Measurements from ENCODE around the gene ELP4. TPM values are rescaled to one million over a fixed set of nuclear protein-coding genes. Genes with fewer than 3 reads are reported as not detected.
A peak's percentile ranks its signal among the peaks of the same experiment; 100 is the strongest.

Gene ELP4
- total RNA-seq, 1 donor from 2014 or later: 147 TPM

GRCh38 chr11:31786996-31787685 lies 277.6 kb downstream of the ELP4 start:
- H3K27ac ChIP-seq: peak overlapping the region; percentile 66
- Mint-ChIP-seq H3K36me3 (peaks cover 22% of the 10 kb centered on the region), H3K4me3 (no peak overlapping the region), H3K27ac (peak overlapping the region; percentile 64), H3K9me3 (no peaks in the 10 kb centered on the region), H3K4me1 (peaks cover 58% of the 10 kb centered on the region), H3K27me3 (ENCODE audit: insufficient read depth, low read depth) (no peaks in the 10 kb centered on the region)
- H3K36me3 ChIP-seq: peaks cover 32% of the 10 kb centered on the region
- no peak overlapping the region for H3K9ac ChIP-seq
- no peaks in the 10 kb centered on the region for H3K27me3 ChIP-seq
- peaks cover 40% of the 10 kb centered on the region for H3K4me1 ChIP-seq
- TF ChIP-seq CTCF (IDR thresholded peaks at IDR 0.05): no peak
- TF ChIP-seq EZH2 (IDR thresholded peaks at IDR 0.05): no peak
- no peak for TF ChIP-seq EZH2phosphoT487 (IDR thresholded peaks at IDR 0.05)
- H3K9me3 ChIP-seq (ENCODE audit: low read depth): no peaks in the 10 kb centered on the region
- DNase-seq (ENCODE audit: low spot score): peak; percentile 29
- H4K20me1 ChIP-seq (ENCODE audit: low read depth): peaks cover 9% of the 10 kb centered on the region
- peak overlapping the region; percentile 54 for H3K4me2 ChIP-seq
- H2AFZ ChIP-seq (replicated peaks): no peak overlapping the region
- peaks cover 87% of the 10 kb centered on the region for H3F3A ChIP-seq (ENCODE audit: low read depth)
- no peaks in the 10 kb centered on the region for H3K79me2 ChIP-seq (ENCODE audit: low read depth)
- H3K4me3 ChIP-seq: no peak overlapping the region

- peak overlapping the region; percentile 38 for H3K4me3 Mint-ChIP-seq
Measured at GRCh38 chr11:31788085-31788484, 278.5 kb downstream of the ELP4 start.

GRCh38 chr11:31790649-31791048 lies 281.1 kb downstream of the ELP4 start:
- Mint-ChIP-seq H3K27ac (no peak overlapping the region), H3K4me1 (peaks cover 59% of the 10 kb centered on the region), H3K9me3 (no peaks in the 10 kb centered on the region), H3K4me3 (no peak overlapping the region), H3K36me3 (peaks cover 47% of the 10 kb centered on the region), H3K27me3 (ENCODE audit: insufficient read depth, low read depth) (peaks cover 2% of the 10 kb centered on the region)
- Histone ChIP-seq H3K36me3 (peaks cover 53% of the 10 kb centered on the region), H3K79me2 (ENCODE audit: low read depth) (peaks cover 10% of the 10 kb centered on the region), H3K27me3 (no peaks in the 10 kb centered on the region), H2AFZ (replicated peaks) (no peak overlapping the region), H3K4me1 (peaks cover 39% of the 10 kb centered on the region), H3K4me2 (no peak overlapping the region), H3K9ac (no peak overlapping the region), H3K27ac (no peak overlapping the region), H3K4me3 (no peak overlapping the region), H3K9me3 (ENCODE audit: low read depth) (no peaks in the 10 kb centered on the region), H4K20me1 (ENCODE audit: low read depth) (peaks cover 29% of the 10 kb centered on the region), H3F3A (ENCODE audit: low read depth) (peaks cover 89% of the 10 kb centered on the region)
- TF ChIP-seq EZH2phosphoT487 (IDR thresholded peaks at IDR 0.05) (no peak), EZH2 (IDR thresholded peaks at IDR 0.05) (no peak), CTCF (IDR thresholded peaks at IDR 0.05) (no peak)
- no peak for DNase-seq (ENCODE audit: low spot score)

More at GRCh38 chr11:31788085-31788484, 278.5 kb downstream of the ELP4 start:
- Histone ChIP-seq H3K9ac (no peak overlapping the region), H3K4me3 (no peak overlapping the region), H3K36me3 (peaks cover 37% of the 10 kb centered on the region), H3K4me1 (peaks cover 31% of the 10 kb centered on the region), H3K27ac (peak overlapping the region; percentile 66), H3K27me3 (no peaks in the 10 kb centered on the region), H3K9me3 (ENCODE audit: low read depth) (no peaks in the 10 kb centered on the region), H3K4me2 (peak overlapping the region; percentile 54), H3F3A (ENCODE audit: low read depth) (peaks cover 88% of the 10 kb centered on the region), H4K20me1 (ENCODE audit: low read depth) (peaks cover 13% of the 10 kb centered on the region), H2AFZ (replicated peaks) (no peak overlapping the region), H3K79me2 (ENCODE audit: low read depth) (peaks cover 6% of the 10 kb centered on the region)
- TF ChIP-seq CTCF (IDR thresholded peaks at IDR 0.05) (no peak), EZH2phosphoT487 (IDR thresholded peaks at IDR 0.05) (no peak), EZH2 (IDR thresholded peaks at IDR 0.05) (no peak)
- Mint-ChIP-seq H3K27me3 (ENCODE audit: insufficient read depth, low read depth) (no peaks in the 10 kb centered on the region), H3K27ac (no peak overlapping the region), H3K36me3 (peaks cover 28% of the 10 kb centered on the region), H3K9me3 (no peaks in the 10 kb centered on the region), H3K4me1 (peaks cover 58% of the 10 kb centered on the region)
- peak; percentile 76 for DNase-seq (ENCODE audit: low spot score)

Measured in neural progenitor cell (in vitro differentiated cells).